Spleen (tissue), 11 donors: ENCODE data around the gene RNF44. TPM values are rescaled to one million over a fixed set of nuclear protein-coding genes. Genes with fewer than 3 reads are reported as not detected.
A peak's percentile ranks its signal among the peaks of the same experiment; 100 is the strongest.

Experiments
- DNase-seq: peaks from one replicate; pipeline ENCODE4 v3.0.0-alpha.2; 2020
- H3K27ac ChIP-seq, 8 donors: fragments of 200-600 bp; sonication (generic) in 7 of 8; 1 replicate in 4 of 8; 2 replicates in 4 of 8; pipeline versions ENCODE4 v1.5.0 to v1.8.0; 2016 to 2021; ENCODE audit warnings: inconsistent platforms in 4 of 8, mild to moderate bottlenecking in 4 of 8, moderate library complexity in 1 of 8
- H3K27me3 ChIP-seq, 7 donors: fragments of 200-600 bp; sonication (generic) in 6 of 7; replicated peaks in 1 of 7; 1 replicate in 4 of 7; 2 replicates in 3 of 7; pipeline versions ENCODE4 v1.5.0 to v1.8.0; 2016 to 2021; ENCODE audit warnings: inconsistent platforms in 3 of 7, mild to moderate bottlenecking in 1 of 7
- H3K36me3 ChIP-seq, 6 donors: fragments of 200-600 bp; sonication (generic) in 5 of 6; 1 replicate in 4 of 6; 2 replicates in 2 of 6; pipeline versions ENCODE4 v1.5.0 to v1.8.0; 2016 to 2021; ENCODE audit warnings: inconsistent platforms in 2 of 6
- H3K4me1 ChIP-seq, 6 donors: fragments of 200-600 bp; sonication (generic) in 5 of 6; 1 replicate in 3 of 6; 2 replicates in 3 of 6; pipeline versions ENCODE4 v1.5.0 to v1.8.0; 2016 to 2021; ENCODE audit warnings: inconsistent platforms in 3 of 6
- H3K4me3 ChIP-seq, 8 donors: fragments of 200-600 bp; sonication (generic) in 7 of 8; 1 replicate in 4 of 8; 2 replicates in 4 of 8; pipeline versions ENCODE4 v1.5.0 to v1.8.0; 2016 to 2021; ENCODE audit warnings: inconsistent platforms in 4 of 8, mild to moderate bottlenecking in 4 of 8, moderate library complexity in 2 of 8
- H3K9me3 ChIP-seq, 8 donors: fragments of 200-600 bp; sonication (generic) in 7 of 8; 1 replicate in 4 of 8; 2 replicates in 4 of 8; pipeline versions ENCODE4 v1.5.0 to v1.8.0; 2016 to 2021; ENCODE audit warnings: inconsistent platforms in 4 of 8
- POLR2A ChIP-seq, 3 donors: fragments of 450-650 bp; IDR thresholded peaks; one replicate each; pipeline ENCODE4 v1.5.1; 2017; ENCODE audit warnings: antibody characterized with exemption in 3 of 3, mild to moderate bottlenecking in 1 of 3
- POLR2AphosphoS5 ChIP-seq, 3 donors: sonication (generic); formaldehyde crosslinking; IDR thresholded peaks; one replicate each; pipeline ENCODE4 v1.5.1; 2017; ENCODE audit warnings: antibody characterized with exemption in 3 of 3
- WGBS, 5 donors: extraction: QIAGEN DNeasy Blood & Tissue Kit in 3 of 5; methylation state at CpG; one replicate each; pipeline versions ENCODE4 v1.1.5 to v1.1.7; 2013 to 2018; 5-methylcytosine and 5-hydroxymethylcytosine counted together
- intact Hi-C: fragments of 100-400 bp; cut with DNase I; formaldehyde crosslinking; loops from one replicate; pipeline ENCODE4 v1.15.0; 2023; ENCODE audit warnings: low total_unique reads
- polyA plus RNA-seq, 3 donors: library from polyadenylated mRNA; stranded (reverse); fragments of 200-250 nt; gene quantifications; one replicate each; pipeline ENCODE4 v1.2.1, GENCODE V29; 2013
- total RNA-seq, 7 donors: library from RNA; depleted of rRNA in 3 of 7; stranded (reverse); fragments of >200 nt in 3 of 7; fragmentation: NEBNext Ultra II Directional in 4 of 7; extraction: Animal tissue kit (Norgen Biotek cat#: 25700) in 4 of 7; gene quantifications; one replicate each; pipeline versions ENCODE4 v1.1.0 to v1.2.1, GENCODE V29; 2016 to 2021
- TF ChIP-seq, protein P1 (sequence below), 11 experiments: fragments of 200-600 bp in 7 of 11; fragments of 450-650 bp in 4 of 11; sonication (generic) in 4 of 11; IDR thresholded peaks in 8 of 11; conservative IDR thresholded peaks in 3 of 11; 1 replicate in 7 of 11; 2 replicates in 4 of 11; pipeline versions ENCODE4 v1.4.0 to v1.8.0; 2016 to 2021; ENCODE audit warnings: antibody characterized with exemption in 11 of 11, inconsistent platforms in 4 of 11, mild to moderate bottlenecking in 1 of 11
- donor health status: healthy with polysubstance abuse.
- donor health status: DM: no; HTN: no; CAD: no; lungs with moderate emphysema.
- donor health status: DM: no; HTN: no; CAD: no.
- donor health status: Bipolar disorder and iron deficiency.
- donor health status: healthy.
- donor health status: DM: no; HTN: no; CAD: no.
- donor health status: DM: yes; HTN: yes; CAD: no.

The RNF44 gene
- total and polyA plus RNA-seq, 10 donors, result 28.0 to 143 (median 103) TPM

DNA sequence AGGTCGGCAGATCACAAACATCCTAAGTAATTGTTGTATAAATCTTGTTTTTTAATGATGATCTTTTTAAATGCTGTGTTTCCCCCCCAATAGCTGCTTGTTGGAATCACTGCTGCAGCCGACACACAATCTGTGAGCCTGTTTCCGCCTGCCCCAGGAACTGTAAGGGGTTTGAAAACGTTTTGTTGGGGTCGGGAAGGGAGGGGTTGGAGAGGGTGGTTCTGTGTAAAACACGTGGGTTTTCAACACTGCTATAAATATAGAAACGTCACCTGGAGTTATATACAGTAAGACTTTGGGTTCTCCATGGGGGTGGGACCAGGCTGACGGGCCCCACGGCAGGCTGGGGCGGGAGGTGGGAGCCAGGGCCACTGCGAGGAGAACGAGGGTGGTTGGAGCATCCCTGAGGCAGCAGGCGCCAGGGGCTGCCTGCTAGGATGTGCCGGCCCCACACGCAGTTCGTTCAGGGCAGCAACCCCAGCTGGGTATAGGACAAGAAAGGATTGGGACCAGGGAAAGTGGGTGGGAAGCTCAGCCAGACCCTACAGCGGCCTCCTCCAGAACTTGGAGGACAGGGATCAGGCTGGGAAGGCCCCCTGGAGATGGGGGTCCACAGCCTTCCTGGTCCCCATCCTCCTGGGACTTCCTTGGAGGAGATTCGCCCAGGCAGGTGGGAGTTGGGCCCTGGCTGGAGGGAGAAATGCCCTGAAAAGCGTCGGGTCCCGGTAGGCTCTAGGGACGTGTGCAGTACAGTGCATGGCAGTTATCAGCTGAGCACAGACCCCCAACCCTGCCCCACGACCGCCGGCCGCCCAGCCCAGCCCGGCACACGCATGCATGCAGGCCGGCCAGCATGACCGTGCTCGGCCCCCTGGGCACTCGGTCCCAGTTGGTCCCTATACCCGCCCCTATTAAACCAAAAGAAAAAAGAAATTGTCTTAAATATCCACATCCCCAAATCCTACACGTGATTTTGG lies 9.7 kb downstream of the RNF44 start:
- Histone ChIP-seq H3K27me3 (no peaks in the 10 kb centered on the region), H3K9me3 (no peaks in the 10 kb centered on the region), H3K4me3 (no peak overlapping the region), H3K27ac (peak overlapping the region in 2 of 8 donors; percentile 17 to 99), H3K36me3 (peaks cover 0 to 75% (median 47%) of the 10 kb centered on the region in 6 donors), H3K4me1 (peaks cover 30 to 65% (median 42%) of the 10 kb centered on the region in 6 donors)
- peak; percentile 75 for DNase-seq
- WGBS, 5 donors, result 84 to 85% (median 84%) methylated on average over 29 to 34 of the region's 34 CpGs
- TF ChIP-seq POLR2AphosphoS5 (IDR thresholded peaks at IDR 0.05), result peak; percentile 18 to 62 (median 39)
- TF ChIP-seq, protein P1, sequence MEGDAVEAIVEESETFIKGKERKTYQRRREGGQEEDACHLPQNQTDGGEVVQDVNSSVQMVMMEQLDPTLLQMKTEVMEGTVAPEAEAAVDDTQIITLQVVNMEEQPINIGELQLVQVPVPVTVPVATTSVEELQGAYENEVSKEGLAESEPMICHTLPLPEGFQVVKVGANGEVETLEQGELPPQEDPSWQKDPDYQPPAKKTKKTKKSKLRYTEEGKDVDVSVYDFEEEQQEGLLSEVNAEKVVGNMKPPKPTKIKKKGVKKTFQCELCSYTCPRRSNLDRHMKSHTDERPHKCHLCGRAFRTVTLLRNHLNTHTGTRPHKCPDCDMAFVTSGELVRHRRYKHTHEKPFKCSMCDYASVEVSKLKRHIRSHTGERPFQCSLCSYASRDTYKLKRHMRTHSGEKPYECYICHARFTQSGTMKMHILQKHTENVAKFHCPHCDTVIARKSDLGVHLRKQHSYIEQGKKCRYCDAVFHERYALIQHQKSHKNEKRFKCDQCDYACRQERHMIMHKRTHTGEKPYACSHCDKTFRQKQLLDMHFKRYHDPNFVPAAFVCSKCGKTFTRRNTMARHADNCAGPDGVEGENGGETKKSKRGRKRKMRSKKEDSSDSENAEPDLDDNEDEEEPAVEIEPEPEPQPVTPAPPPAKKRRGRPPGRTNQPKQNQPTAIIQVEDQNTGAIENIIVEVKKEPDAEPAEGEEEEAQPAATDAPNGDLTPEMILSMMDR (IDR thresholded peaks at IDR 0.05 in 8 of 11, conservative IDR thresholded peaks at IDR 0.05 in 3 of 11), result no peak
- no peak for TF ChIP-seq POLR2A (IDR thresholded peaks at IDR 0.05)
- intact Hi-C loops, result no loop called here

DNA sequence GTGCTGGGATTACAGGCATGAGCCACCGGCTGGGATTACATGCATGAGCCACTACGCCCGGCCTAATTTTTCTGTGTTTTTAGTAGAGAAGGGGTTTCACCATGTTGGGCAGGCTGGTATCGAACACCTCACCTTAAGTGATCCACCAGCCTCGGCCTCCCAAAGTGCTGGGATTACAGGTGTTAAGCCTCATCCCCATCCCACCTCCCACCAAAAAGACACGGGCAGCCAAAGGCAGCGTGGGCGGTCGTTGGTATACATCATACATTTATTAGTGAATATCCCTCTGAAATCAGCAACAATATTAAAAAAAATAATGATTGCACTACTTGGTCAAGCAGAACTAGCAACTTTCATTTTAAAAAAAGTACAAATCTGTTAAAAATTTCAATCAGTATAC lies 10.7 kb downstream of the RNF44 start:
- WGBS, 5 donors, result 93 to 98% (median 96%) methylated on average over 9 of the region's 9 CpGs
- no peaks in the 10 kb centered on the region for H3K27me3 ChIP-seq
- intact Hi-C loops, result no loop called here
- no peak overlapping the region for H3K4me3 ChIP-seq
- H3K9me3 ChIP-seq, result no peaks in the 10 kb centered on the region
- no peak overlapping the region for H3K27ac ChIP-seq
- TF ChIP-seq POLR2AphosphoS5 (IDR thresholded peaks at IDR 0.05), result no peak
- TF ChIP-seq, protein P1 (IDR thresholded peaks at IDR 0.05 in 8 of 11, conservative IDR thresholded peaks at IDR 0.05 in 3 of 11), result no peak
- TF ChIP-seq POLR2A (IDR thresholded peaks at IDR 0.05), result no peak
- DNase-seq, result peak; percentile 64
- H3K4me1 ChIP-seq, result peaks cover 19 to 55% (median 31%) of the 10 kb centered on the region in 6 donors
- peaks cover 0 to 64% (median 38%) of the 10 kb centered on the region in 6 donors for H3K36me3 ChIP-seq

DNA sequence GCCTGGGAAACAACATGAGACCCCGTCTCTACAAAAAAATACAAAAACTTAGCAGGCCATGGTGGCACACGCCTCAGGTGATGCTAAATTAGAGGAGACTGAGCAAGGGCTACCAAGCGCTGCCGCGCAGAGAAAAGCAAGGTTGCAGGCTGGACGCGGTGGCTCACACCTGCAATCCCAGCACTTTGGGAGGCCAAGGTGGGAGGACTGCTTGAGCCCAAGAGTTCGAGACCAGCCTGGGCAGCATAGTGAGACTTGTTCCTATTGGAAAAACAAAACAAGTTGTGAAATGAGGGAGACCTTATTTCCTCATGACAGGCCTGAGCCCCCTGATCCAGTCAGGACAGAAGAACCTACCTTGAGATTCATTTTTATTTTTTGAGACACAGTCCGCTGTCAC lies 11.5 kb downstream of the RNF44 start:
- peaks cover 0 to 57% (median 31%) of the 10 kb centered on the region in 6 donors for H3K36me3 ChIP-seq
- no peaks in the 10 kb centered on the region for H3K9me3 ChIP-seq
- H3K4me1 ChIP-seq, result peaks cover 12 to 47% (median 23%) of the 10 kb centered on the region in 6 donors
- peak; percentile 24 to 62 (median 48) for TF ChIP-seq POLR2AphosphoS5 (IDR thresholded peaks at IDR 0.05)
- no peak for TF ChIP-seq POLR2A (IDR thresholded peaks at IDR 0.05)
- intact Hi-C loops, result no loop called here
- no peak overlapping the region for H3K4me3 ChIP-seq
- 92 to 97% (median 96%) methylated on average over 9 of the region's 9 CpGs for WGBS, 5 donors
- DNase-seq, result no peak
- H3K27me3 ChIP-seq, result no peaks in the 10 kb centered on the region
- no peak overlapping the region for H3K27ac ChIP-seq

DNA sequence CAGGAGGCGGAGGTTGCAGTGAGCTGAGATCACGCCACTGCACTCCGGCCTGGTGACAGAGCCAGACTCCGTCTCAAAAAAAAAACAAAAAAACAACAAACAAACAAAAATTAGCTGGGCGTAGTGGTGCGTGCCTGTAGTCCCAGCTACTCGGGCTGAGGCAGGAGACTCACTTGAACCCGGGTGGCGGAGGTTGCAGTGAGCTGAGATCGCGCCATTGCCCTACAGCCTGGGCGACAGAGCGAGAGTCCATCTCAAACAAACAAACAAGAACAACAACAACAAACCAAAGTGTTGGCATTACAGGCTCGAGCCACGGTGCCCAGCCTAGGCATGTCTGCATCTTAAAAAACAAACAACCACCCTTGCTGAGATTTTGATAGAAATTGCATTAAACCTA lies 12.2 kb downstream of the RNF44 start:
- intact Hi-C loops, result no loop called here
- no peak for DNase-seq
- 88 to 94% (median 92%) methylated on average over 15 of the region's 15 CpGs for WGBS, 5 donors
- peaks cover 7 to 40% (median 16%) of the 10 kb centered on the region in 6 donors for H3K4me1 ChIP-seq
- H3K4me3 ChIP-seq, result no peak overlapping the region
- H3K36me3 ChIP-seq, result peaks cover 0 to 50% (median 27%) of the 10 kb centered on the region in 6 donors
- H3K9me3 ChIP-seq, result no peaks in the 10 kb centered on the region
- no peaks in the 10 kb centered on the region for H3K27me3 ChIP-seq
- no peak overlapping the region for H3K27ac ChIP-seq
- peak; percentile 42 to 70 (median 46) for TF ChIP-seq POLR2AphosphoS5 (IDR thresholded peaks at IDR 0.05)
- TF ChIP-seq POLR2A (IDR thresholded peaks at IDR 0.05), result no peak
- TF ChIP-seq, protein P1 (IDR thresholded peaks at IDR 0.05 in 8 of 11, conservative IDR thresholded peaks at IDR 0.05 in 3 of 11), result no peak
